Amygdala (tissue), 56 donors: ENCODE data around the gene ZNF236.
"Not testable (repeated sequence)": the region's sequence is repeated elsewhere in the genome, so short reads cannot be mapped to it uniquely, and the experiment has no call there.

Experiments
- DNase-seq, 56 donors: peaks; one replicate each; lab custom pipeline; 2025; lab: John Stamatoyannopoulos, UW

ZNF236 gene

GRCh38 chr18:76938619-76939018 lies 116.3 kb downstream of the ZNF236 start:
- no peak for DNase-seq

DNA sequence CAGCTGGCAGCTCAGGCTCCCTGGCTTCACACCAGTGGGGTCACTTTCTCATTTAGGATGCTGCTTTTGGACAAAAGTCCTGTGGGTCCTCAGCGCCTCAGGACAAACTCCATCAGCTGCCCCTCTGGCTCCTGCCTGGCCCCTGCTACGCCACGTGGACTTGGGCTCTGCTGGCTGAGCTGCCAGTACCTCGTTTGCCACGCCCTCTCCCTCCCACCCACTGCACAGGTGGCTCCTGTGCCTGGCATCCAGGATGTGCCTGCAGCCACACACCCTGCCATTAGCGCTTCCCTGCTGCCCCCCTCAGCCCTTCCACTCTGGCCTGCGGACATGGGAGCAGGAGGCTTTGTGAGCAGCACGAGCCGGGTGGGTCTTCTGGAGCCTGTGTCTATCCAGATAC lies 118.9 kb downstream of the ZNF236 start:
- DNase-seq, result no peak

DNA sequence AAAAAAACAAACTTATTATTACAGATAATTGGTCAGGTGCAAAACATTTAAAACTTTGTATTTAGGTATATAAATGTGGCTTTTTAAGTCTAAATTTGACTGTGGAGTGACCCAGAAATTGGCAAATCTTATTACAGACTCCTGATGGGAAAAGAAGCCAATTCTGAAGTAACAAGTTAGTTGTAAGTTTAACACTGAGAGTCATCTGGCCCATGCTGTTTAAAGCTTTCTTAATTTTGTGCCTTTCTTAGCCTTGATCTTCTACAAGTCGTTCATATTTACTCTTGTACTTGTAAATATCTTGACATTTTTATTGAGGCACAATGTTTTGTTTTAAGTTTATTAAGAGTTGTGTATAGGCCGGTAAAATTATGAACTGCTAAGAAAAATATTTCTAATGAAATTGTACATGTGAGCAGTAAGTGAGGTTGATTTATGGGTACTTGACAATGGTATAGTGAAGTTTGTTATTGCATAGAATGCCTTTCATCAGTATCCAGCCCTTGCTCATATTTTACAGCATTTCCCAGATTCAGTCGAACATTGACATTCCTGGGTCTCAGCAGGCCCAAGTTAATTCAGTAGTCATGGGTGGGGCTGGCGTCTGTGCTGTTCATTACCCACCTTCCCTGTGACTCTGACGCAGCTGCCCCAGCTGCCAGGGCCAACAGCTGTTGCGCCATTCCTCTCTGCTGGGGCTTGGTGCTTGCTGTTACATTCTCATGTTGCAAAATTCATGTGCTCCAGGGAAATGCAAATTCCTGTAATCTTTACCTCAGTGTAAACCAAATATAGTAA lies 121.4 kb downstream of the ZNF236 start:
- DNase-seq, result no peak

- DNase-seq, result not testable (repeated sequence)
These were observed 122.0 kb downstream of the ZNF236 start for GRCh38 chr18:76944346-76944745.

GRCh38 chr18:76948345-76948744 lies 126.0 kb downstream of the ZNF236 start:
- DNase-seq, result no peak

GRCh38 chr18:76951456-76952247 lies 129.3 kb downstream of the ZNF236 start:
- no peak for DNase-seq

- DNase-seq, result no peak
These were observed 130.4 kb downstream of the ZNF236 start for GRCh38 chr18:76952747-76953146.

- DNase-seq, result peak in 6 of 56 donors; percentile 13 to 34 (median 28)
These were observed 130.8 kb downstream of the ZNF236 start for GRCh38 chr18:76953156-76953555.

DNA sequence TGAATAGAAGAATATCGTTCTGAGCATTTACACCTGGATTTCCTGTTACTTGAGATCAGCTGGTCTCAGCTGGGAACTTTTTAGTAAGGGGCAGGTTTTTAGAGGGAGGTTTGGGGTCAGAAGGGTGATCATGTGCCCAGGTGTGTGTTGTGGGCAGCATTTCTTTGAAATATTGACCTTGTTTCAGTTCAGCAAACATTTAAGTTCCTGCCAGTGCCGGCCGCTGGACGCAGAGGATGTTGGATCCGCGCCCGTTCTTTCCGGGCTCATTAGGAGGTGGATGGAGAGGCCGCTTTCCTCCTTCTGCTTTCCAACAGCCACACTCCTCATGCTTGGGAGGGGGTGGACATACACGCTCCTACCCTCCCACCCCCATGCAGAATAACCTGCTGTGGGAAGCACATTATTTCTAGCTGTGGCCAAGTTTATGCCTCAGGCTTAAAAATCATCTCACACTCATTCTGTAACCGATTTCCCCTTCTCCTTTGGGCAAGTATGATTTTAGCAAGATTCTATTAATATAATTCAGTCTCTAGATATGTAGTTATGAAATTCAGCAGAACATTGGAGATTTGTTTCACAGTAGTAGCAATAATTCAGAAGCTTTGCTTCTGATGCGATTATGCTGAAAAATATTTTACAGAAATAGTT lies 131.4 kb downstream of the ZNF236 start:
- peak in 29 of 56 donors; percentile 19 to 72 (median 51) for DNase-seq

- DNase-seq, result no peak
These were observed 133.3 kb downstream of the ZNF236 start for GRCh38 chr18:76955524-76956170.

GRCh38 chr18:76956648-76957047 lies 134.3 kb downstream of the ZNF236 start:
- no peak for DNase-seq

- DNase-seq, result no peak
These were observed 135.3 kb downstream of the ZNF236 start for GRCh38 chr18:76957384-76958355.

DNA sequence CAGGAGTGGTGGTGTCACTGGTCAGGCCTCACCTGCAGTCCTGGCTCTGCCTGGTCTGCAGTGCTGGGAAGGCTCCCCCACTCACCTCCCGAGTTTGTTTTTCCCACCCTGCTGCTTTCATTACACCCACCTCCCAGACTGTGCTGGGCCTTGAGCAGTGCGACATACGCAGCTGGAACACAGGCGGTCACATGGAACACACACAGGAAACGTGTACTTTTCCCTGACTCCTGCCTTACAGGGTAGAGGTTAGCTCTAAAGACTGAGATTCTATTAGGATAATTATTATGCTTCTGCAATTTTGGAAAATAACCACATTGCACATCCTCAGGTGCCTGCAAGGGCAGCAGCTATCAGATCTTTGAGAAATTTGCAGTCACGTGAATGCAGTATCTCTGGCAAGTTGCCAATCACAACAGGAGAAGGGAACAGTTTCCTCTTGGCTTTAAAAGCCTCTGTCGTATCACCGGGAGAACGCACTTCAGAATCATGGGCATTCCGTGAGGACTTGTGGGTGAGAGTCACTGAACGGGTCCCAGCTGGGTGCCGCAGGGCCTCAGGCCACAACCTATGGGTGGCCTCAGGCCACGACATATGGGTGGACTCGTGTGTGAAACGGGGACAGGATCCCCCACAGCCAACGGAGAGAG lies 136.5 kb downstream of the ZNF236 start:
- DNase-seq, result no peak

GRCh38 chr18:76959605-76960004 lies 137.2 kb downstream of the ZNF236 start:
- DNase-seq, result no peak

DNA sequence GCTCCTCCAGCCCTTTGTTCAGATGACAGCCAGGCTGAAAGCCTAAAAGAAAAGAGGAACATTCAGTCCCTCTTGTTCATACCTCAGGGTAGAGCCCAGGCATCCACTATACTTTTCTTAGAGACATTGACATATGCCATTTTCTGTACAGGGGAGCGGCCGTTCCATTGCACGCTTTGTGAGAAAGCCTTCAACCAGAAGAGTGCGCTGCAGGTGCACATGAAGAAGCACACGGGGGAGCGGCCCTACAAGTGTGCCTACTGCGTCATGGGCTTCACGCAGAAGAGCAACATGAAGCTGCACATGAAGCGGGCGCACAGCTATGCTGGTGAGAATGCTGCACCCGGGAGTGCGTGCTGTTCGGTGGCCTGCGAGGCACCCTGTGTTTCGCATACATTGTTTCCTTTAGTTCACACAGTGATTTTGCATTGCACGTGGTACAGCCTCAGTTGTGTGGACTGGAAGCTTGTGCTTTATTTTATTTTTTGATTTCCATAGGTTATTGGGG lies 138.2 kb downstream of the ZNF236 start:
- DNase-seq, result no peak

- no peak for DNase-seq
These were observed 140.5 kb downstream of the ZNF236 start for GRCh38 chr18:76962851-76963250.

DNA sequence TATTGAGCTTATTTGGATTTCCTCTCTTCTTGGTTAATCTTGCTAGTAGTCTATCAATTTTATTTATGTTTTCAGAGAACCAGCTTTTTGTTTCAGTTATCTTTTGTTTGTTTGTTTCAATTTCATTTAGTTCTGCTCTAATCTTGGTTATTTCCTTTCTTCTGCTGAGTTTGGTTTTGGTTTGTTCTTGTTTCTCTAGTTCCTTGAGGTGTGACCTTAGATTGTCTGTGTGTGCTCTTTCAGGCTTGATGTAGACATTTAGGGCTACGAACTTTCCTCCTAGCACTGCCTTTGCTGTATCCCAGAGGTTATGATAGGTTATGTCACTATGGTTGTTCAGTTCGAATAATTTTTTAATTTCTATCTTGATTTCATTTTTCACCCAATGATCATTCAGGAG lies 141.6 kb downstream of the ZNF236 start:
- no peak for DNase-seq

- not testable (repeated sequence) for DNase-seq
These were observed 143.3 kb downstream of the ZNF236 start for GRCh38 chr18:76965555-76966151.
